Activated gamma-delta T cell treated with anti-CD3 and anti-CD28 coated beads, Interleukin-2, amount 50 U/mL, for 16 hours (primary cell): ENCODE measurements around the gene GPR108.

Experiments used
- DNase-seq: peaks from one replicate; pipeline ENCODE4 v3.0.0-alpha.2; 2020; ENCODE audit warnings: low read depth

Gene GPR108

GRCh38 chr19:6737873-6738786, 750 bp upstream of the GPR108 start:
- peak; percentile 58 for DNase-seq

- no peak for DNase-seq
Observed at GRCh38 chr19:6736917-6737283, 480 bp downstream of the GPR108 start.

- DNase-seq, result peak; percentile 50
Observed at GRCh38 chr19:6736169-6736916, 1.0 kb downstream of the GPR108 start.

GRCh38 chr19:6735181-6735911, 2.0 kb downstream of the GPR108 start:
- no peak for DNase-seq

GRCh38 chr19:6734096-6734696, 3.2 kb downstream of the GPR108 start:
- no peak for DNase-seq

- no peak for DNase-seq
Observed at GRCh38 chr19:6733338-6734095, 3.9 kb downstream of the GPR108 start.

GRCh38 chr19:6732803-6733337, 4.5 kb downstream of the GPR108 start:
- DNase-seq, result no peak

- no peak for DNase-seq
Observed at GRCh38 chr19:6731822-6732221, 5.6 kb downstream of the GPR108 start.

- no peak for DNase-seq
Observed at GRCh38 chr19:6730941-6731670, 6.3 kb downstream of the GPR108 start.

GRCh38 chr19:6730153-6730804, 7.1 kb downstream of the GPR108 start:
- DNase-seq, result no peak

GRCh38 chr19:6729573-6730152, 7.7 kb downstream of the GPR108 start:
- DNase-seq, result no peak

GRCh38 chr19:6728346-6728745, 9.0 kb downstream of the GPR108 start:
- no peak for DNase-seq

GRCh38 chr19:6725513-6726231, 11.7 kb downstream of the GPR108 start:
- no peak for DNase-seq

GRCh38 chr19:6724631-6725492, 12.5 kb downstream of the GPR108 start:
- DNase-seq, result no peak

GRCh38 chr19:6723738-6724137, 13.6 kb downstream of the GPR108 start:
- no peak for DNase-seq

- DNase-seq, result no peak
Observed at GRCh38 chr19:6723108-6723618, 14.2 kb downstream of the GPR108 start.

GRCh38 chr19:6721773-6722172, 15.6 kb downstream of the GPR108 start:
- DNase-seq, result no peak

- no peak for DNase-seq
Observed at GRCh38 chr19:6721138-6721474, 16.3 kb downstream of the GPR108 start.
